Measurements from ENCODE around the gene IREB2. TPM values are rescaled to one million over a fixed set of nuclear protein-coding genes. Genes with fewer than 3 reads are reported as not detected.

IREB2 gene
- total and polyA plus RNA-seq, 2 experiments from 2014 or later: 23.4 to 68.4 TPM

GRCh38 chr15:78537266-78537905 is 99.4 kb downstream of the IREB2 start (continued):
- TF ChIP-seq EZH2phosphoT487 (IDR thresholded peaks at IDR 0.05; ENCODE audit: unreplicated experiment): no peak
- no peak for TF ChIP-seq CTCF (conservative IDR thresholded peaks at IDR 0.05; ENCODE audit: low read depth in 2 of 2)
- no peak for TF ChIP-seq ETS1 (IDR thresholded peaks at IDR 0.05)
- no peak for TF ChIP-seq JUNB (IDR thresholded peaks at IDR 0.05; ENCODE audit: unreplicated experiment)
- no peak for TF ChIP-seq NANOG (IDR thresholded peaks at IDR 0.05; ENCODE audit: borderline replicate concordance)
- no peak for TF ChIP-seq CREB1 (CRISPR knock-in tag; IDR thresholded peaks at IDR 0.05; ENCODE audit: low read depth)
- TF ChIP-seq, protein P1, sequence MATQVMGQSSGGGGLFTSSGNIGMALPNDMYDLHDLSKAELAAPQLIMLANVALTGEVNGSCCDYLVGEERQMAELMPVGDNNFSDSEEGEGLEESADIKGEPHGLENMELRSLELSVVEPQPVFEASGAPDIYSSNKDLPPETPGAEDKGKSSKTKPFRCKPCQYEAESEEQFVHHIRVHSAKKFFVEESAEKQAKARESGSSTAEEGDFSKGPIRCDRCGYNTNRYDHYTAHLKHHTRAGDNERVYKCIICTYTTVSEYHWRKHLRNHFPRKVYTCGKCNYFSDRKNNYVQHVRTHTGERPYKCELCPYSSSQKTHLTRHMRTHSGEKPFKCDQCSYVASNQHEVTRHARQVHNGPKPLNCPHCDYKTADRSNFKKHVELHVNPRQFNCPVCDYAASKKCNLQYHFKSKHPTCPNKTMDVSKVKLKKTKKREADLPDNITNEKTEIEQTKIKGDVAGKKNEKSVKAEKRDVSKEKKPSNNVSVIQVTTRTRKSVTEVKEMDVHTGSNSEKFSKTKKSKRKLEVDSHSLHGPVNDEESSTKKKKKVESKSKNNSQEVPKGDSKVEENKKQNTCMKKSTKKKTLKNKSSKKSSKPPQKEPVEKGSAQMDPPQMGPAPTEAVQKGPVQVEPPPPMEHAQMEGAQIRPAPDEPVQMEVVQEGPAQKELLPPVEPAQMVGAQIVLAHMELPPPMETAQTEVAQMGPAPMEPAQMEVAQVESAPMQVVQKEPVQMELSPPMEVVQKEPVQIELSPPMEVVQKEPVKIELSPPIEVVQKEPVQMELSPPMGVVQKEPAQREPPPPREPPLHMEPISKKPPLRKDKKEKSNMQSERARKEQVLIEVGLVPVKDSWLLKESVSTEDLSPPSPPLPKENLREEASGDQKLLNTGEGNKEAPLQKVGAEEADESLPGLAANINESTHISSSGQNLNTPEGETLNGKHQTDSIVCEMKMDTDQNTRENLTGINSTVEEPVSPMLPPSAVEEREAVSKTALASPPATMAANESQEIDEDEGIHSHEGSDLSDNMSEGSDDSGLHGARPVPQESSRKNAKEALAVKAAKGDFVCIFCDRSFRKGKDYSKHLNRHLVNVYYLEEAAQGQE (IDR thresholded peaks at IDR 0.05; ENCODE audit: unreplicated experiment): no peak
- no peak for TF ChIP-seq ZNF331 (CRISPR knock-in tag; IDR thresholded peaks at IDR 0.05; ENCODE audit: low read depth)
- TF ChIP-seq EZH2 (IDR thresholded peaks at IDR 0.05; ENCODE audit: low read depth, unreplicated experiment): no peak

DNA sequence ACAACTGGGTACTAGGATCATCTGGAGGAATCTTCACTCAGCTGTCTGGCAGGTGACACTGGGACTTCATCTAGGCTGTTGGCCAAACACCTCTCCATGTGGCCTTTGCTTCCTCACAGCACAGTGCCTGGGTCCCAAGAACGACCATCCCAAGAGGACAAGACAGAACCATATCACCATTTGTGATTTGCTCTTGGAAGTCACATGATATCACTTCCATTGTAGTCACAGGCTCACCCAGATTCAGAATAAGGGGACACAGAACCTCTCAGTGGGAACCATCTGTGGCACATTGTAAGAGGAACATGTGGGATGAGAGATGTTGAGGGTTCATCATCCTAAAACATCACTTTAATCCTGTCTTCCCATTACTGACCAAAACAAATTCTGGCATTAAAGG is 100.3 kb downstream of the IREB2 start:
- H2AFZ ChIP-seq: no peak overlapping the region
- Mint-ChIP-seq H3K4me3 (no peak overlapping the region), H3K27ac (no peak overlapping the region), H3K27me3 (ENCODE audit: insufficient read depth, low read depth, poor library complexity) (peaks cover 9% of the 10 kb centered on the region), H3K4me1 (peaks cover 9% of the 10 kb centered on the region), H3K36me3 (ENCODE audit: low read depth) (peaks cover 18% of the 10 kb centered on the region), H3K9me3 (no peaks in the 10 kb centered on the region; the same call in 2 of the 3 replicates)
- H3K79me2 ChIP-seq (replicated peaks; ENCODE audit: insufficient read depth): peaks cover 22% of the 10 kb centered on the region
- no peak for DNase-seq (ENCODE audit: low spot score)
- no peak for ATAC-seq
- peaks cover 8% of the 10 kb centered on the region; the same call in 1 of the 2 replicates for H3K4me1 ChIP-seq (ENCODE audit: insufficient read depth)
- no peaks in the 10 kb centered on the region for H3K27me3 ChIP-seq (ENCODE audit: insufficient read depth)
- no peak overlapping the region for H3K4me2 ChIP-seq
- H4K20me1 ChIP-seq (replicated peaks; ENCODE audit: insufficient read depth): peaks cover 7% of the 10 kb centered on the region; the same call in 1 of the 2 replicates
- no peaks in the 10 kb centered on the region for H3F3A ChIP-seq (replicated peaks; ENCODE audit: low read depth)
- H3K36me3 ChIP-seq (ENCODE audit: insufficient read depth): peaks cover 12% of the 10 kb centered on the region
- H3K4me3 ChIP-seq: no peak overlapping the region
- no peak overlapping the region for H3K27ac ChIP-seq (ENCODE audit: low read depth)
- peaks cover 3% of the 10 kb centered on the region; the same call in 1 of the 2 replicates for H3K9me2 ChIP-seq (ENCODE audit: insufficient read depth)
- TF ChIP-seq JUNB (IDR thresholded peaks at IDR 0.05; ENCODE audit: unreplicated experiment) (no peak), CTCF (conservative IDR thresholded peaks at IDR 0.05; ENCODE audit: low read depth in 2 of 2) (no peak)

Data from GM23338 (cell line).